MM.1S (cell line): ENCODE data around the gene AGO3.

Experiments
- DNase-seq: peaks from one replicate; pipeline ENCODE4 v3.0.0-alpha.2; 2015
- H2AFZ ChIP-seq: fragments of 300-600 bp; sonication (generic); 2 replicates; pipeline ENCODE4 v1.6.0; 2016; ENCODE audit warnings: antibody characterized with exemption, low read length
- H3F3A ChIP-seq: fragments of 300-600 bp; sonication (generic); 2 replicates; pipeline ENCODE4 v1.6.1; 2016; ENCODE audit warnings: mild to moderate bottlenecking, antibody characterized with exemption, low read length, moderate library complexity, mixed read lengths; ENCODE audit not compliant: insufficient read depth
- H3K27ac ChIP-seq: fragments of 300-600 bp; sonication (generic); 2 replicates; pipeline ENCODE4 v1.5.1; 2016; ENCODE audit warnings: mild to moderate bottlenecking, low read length
- H3K27me3 ChIP-seq: fragments of 300-600 bp; sonication (generic); replicated peaks from 2 replicates; pipeline ENCODE4 v1.6.0; 2016; ENCODE audit warnings: low read length; ENCODE audit not compliant: insufficient read depth
- H3K36me3 ChIP-seq: fragments of 300-600 bp; sonication (generic); replicated peaks from 2 replicates; pipeline ENCODE4 v1.6.1; 2016; ENCODE audit warnings: mild to moderate bottlenecking, low read length, mixed read lengths; ENCODE audit not compliant: insufficient read depth
- H3K4me1 ChIP-seq: fragments of 300-600 bp; sonication (generic); 2 replicates; pipeline ENCODE4 v1.6.1; 2016; ENCODE audit warnings: low read length, mixed read lengths
- H3K4me2 ChIP-seq: fragments of 300-600 bp; sonication (generic); 2 replicates; pipeline ENCODE4 v1.6.0; 2016; ENCODE audit warnings: low read depth, low read length
- H3K4me3 ChIP-seq: fragments of 300-600 bp; sonication (generic); 2 replicates; pipeline ENCODE4 v1.5.1; 2016; ENCODE audit warnings: low read length, mixed read lengths
- H3K79me2 ChIP-seq: fragments of 300-600 bp; sonication (generic); 2 replicates; pipeline ENCODE4 v1.6.1; 2016; ENCODE audit warnings: mixed run types, low read length, mixed read lengths
- H3K9ac ChIP-seq: fragments of 300-600 bp; sonication (generic); 2 replicates; pipeline ENCODE4 v1.6.1; 2016; ENCODE audit warnings: low read length, mixed read lengths
- H3K9me2 ChIP-seq: fragments of 300-600 bp; sonication (generic); replicated peaks from 2 replicates; pipeline ENCODE4 v1.6.1; 2016; ENCODE audit warnings: mild to moderate bottlenecking, low read length, mixed read lengths; ENCODE audit not compliant: insufficient read depth
- H3K9me3 ChIP-seq: fragments of 300-600 bp; sonication (generic); replicated peaks from 2 replicates; pipeline ENCODE4 v1.6.1; 2016; ENCODE audit warnings: mild to moderate bottlenecking, low read length, mixed read lengths; ENCODE audit not compliant: insufficient read depth
- H4K20me1 ChIP-seq: fragments of 300-600 bp; sonication (generic); 2 replicates; pipeline ENCODE4 v1.6.1; 2016; ENCODE audit warnings: mild to moderate bottlenecking, low read length, moderate library complexity, mixed read lengths; ENCODE audit not compliant: insufficient read depth
- EZH2 ChIP-seq: fragments of 300-600 bp; sonication (generic); optimal IDR thresholded peaks from 2 replicates; pipeline ENCODE3; 2017; ENCODE audit warnings: low read depth, mild to moderate bottlenecking, antibody characterized with exemption, low read length, mixed read lengths
- EZH2phosphoT487 ChIP-seq: fragments of 300-600 bp; sonication (generic); IDR thresholded peaks from 2 replicates; pipeline ENCODE4 v1.6.1; 2018; ENCODE audit warnings: antibody characterized with exemption, low read length
- TF ChIP-seq, protein P1 (sequence below): fragments of 300-600 bp; sonication (generic); IDR thresholded peaks from 2 replicates; pipeline ENCODE4 v1.5.1; 2016; ENCODE audit warnings: antibody characterized with exemption, low read length, mixed read lengths

Gene AGO3

DNA sequence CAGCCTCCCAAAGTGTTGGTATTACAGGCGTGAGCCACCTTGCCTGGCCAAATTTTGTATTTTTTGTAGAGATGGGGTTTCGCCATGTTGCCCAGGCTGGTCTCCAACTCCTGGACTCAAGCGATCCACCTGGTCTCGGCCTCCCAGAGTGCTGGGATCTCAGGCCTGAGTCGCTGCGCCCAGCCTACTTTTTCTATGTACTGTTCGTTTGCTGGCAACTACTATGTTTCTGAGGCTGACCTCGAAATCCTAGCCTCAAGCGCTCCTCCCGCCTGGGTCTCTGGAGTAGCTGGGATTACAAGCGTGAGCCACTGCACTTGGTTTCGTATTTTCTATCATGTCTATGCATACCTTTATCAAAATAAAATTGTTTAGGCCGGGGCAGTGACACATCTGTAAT, 152.3 kb downstream of the AGO3 start:
- Histone ChIP-seq H3K27me3 (no peaks in the 10 kb centered on the region), H3K27ac (no peak overlapping the region), H3K4me2 (no peak overlapping the region), H2AFZ (no peak overlapping the region), H3F3A (no peaks in the 10 kb centered on the region), H3K36me3 (no peaks in the 10 kb centered on the region), H3K9me2 (no peaks in the 10 kb centered on the region), H3K9me3 (no peaks in the 10 kb centered on the region), H3K4me1 (no peaks in the 10 kb centered on the region), H4K20me1 (no peaks in the 10 kb centered on the region), H3K79me2 (no peaks in the 10 kb centered on the region), H3K4me3 (no peak overlapping the region), H3K9ac (no peak overlapping the region)
- DNase-seq, result no peak
- no peak for TF ChIP-seq EZH2
- TF ChIP-seq, protein P1, sequence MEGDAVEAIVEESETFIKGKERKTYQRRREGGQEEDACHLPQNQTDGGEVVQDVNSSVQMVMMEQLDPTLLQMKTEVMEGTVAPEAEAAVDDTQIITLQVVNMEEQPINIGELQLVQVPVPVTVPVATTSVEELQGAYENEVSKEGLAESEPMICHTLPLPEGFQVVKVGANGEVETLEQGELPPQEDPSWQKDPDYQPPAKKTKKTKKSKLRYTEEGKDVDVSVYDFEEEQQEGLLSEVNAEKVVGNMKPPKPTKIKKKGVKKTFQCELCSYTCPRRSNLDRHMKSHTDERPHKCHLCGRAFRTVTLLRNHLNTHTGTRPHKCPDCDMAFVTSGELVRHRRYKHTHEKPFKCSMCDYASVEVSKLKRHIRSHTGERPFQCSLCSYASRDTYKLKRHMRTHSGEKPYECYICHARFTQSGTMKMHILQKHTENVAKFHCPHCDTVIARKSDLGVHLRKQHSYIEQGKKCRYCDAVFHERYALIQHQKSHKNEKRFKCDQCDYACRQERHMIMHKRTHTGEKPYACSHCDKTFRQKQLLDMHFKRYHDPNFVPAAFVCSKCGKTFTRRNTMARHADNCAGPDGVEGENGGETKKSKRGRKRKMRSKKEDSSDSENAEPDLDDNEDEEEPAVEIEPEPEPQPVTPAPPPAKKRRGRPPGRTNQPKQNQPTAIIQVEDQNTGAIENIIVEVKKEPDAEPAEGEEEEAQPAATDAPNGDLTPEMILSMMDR, result no peak
- no peak for TF ChIP-seq EZH2phosphoT487

DNA sequence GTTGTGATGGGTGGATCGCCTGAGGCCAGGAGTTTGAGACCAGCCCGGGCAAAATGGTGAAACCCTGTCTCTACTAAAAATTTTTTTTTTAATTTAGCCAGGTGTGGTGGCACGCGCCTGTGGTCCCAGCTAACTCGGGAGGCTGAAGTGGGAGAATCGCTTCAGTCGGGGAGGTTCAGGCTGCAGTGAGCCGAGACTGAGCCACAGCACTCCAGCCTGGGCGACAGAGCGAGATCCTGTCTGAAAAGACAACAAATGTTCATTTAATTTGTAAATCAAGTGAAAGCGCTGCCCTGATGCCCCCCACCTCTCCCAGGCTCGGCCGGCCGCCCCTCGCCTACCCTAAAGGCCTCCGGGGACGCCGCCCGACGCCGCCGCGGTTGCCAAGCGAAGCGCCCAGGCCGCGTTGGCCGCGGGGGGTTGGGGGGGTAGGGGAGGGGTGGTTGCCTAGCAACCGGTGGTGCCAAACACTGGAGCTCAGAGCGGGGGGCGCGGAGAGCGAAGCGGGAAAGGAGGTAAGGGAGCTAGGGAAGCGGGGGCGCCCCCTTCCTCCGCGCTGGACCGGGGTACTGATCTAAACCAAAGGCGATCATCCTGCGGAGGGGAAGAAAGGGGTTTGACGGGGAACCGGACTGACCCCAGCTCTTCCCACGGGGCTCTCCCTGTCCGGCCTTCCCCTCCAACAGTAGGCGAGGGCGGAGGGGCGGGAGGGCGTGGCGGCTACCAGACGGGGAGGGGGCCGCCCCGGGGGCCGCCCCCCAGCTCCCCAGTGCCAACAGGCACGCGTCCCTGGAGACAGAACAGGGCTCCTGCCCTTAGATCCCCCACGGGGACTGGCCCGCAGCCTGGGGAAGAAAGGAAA, 153.0 kb downstream of the AGO3 start, which contains the start of gene TEKT2:
Gene TEKT2, plus strand, starts transcription at position 460 of the 862 bp plus-strand sequence. CDS start 828 bp downstream, outside the sequence.
- DNase-seq, result no peak
- Histone ChIP-seq H3F3A (no peaks in the 10 kb centered on the region), H3K79me2 (peaks cover 1% of the 10 kb centered on the region), H3K27ac (no peak within 1 kb of the TSS), H3K9me2 (no peaks in the 10 kb centered on the region), H3K36me3 (no peaks in the 10 kb centered on the region), H3K4me1 (no peaks in the 10 kb centered on the region), H3K27me3 (no peaks in the 10 kb centered on the region), H3K9me3 (no peaks in the 10 kb centered on the region), H3K4me3 (no peak within 1 kb of the TSS), H2AFZ (no peak within 1 kb of the TSS), H3K9ac (no peak within 1 kb of the TSS), H4K20me1 (no peaks in the 10 kb centered on the region), H3K4me2 (no peak within 1 kb of the TSS)
- TF ChIP-seq, protein P1, result no peak
- TF ChIP-seq EZH2 (no peak), EZH2phosphoT487 (no peak)

DNA sequence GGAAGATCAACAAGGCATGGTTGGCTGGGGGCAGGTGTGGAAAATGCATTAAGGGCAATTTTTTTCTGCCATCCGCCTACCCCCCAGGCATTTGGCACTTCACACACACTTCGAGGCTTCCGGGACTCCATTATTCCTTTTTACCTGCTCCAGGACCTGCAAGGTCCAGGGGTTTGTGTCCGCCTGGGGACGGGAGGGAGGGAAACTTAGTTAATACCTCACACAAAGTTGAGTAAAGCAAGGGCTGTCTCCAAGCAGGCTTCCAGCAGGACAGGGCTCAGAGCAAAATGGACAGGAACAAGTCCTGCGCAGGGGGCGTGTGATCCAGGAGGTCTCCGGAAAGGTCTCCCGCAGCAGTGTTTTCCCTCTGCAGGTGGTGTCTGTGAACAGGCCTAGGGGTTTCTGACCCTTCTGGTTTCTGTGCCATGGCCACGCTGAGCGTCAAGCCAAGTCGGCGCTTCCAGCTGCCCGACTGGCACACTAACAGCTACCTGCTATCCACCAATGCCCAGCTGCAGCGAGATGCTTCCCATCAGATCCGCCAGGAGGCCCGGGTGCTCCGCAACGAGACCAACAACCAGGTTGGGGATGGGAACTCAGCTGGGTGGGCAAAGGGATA, 153.7 kb downstream of the AGO3 start:
- Histone ChIP-seq H3K4me2 (no peak overlapping the region), H3K27me3 (no peaks in the 10 kb centered on the region), H3K36me3 (no peaks in the 10 kb centered on the region), H3K79me2 (peaks cover 9% of the 10 kb centered on the region), H3K27ac (no peak overlapping the region), H3K4me3 (no peak overlapping the region), H3K9me2 (no peaks in the 10 kb centered on the region), H4K20me1 (no peaks in the 10 kb centered on the region), H3K4me1 (no peaks in the 10 kb centered on the region), H3K9ac (no peak overlapping the region), H2AFZ (no peak overlapping the region), H3K9me3 (no peaks in the 10 kb centered on the region), H3F3A (no peaks in the 10 kb centered on the region)
- no peak for DNase-seq
- TF ChIP-seq EZH2phosphoT487 (no peak), EZH2 (no peak)
- TF ChIP-seq, protein P1, result no peak
